Occipital lobe (tissue), 2 donors: Measurements from ENCODE around the gene CDHR5. TPM values are rescaled to one million over a fixed set of nuclear protein-coding genes. Genes with fewer than 3 reads are reported as not detected.
"Not testable (repeated sequence)": the region's sequence is repeated elsewhere in the genome, so short reads cannot be mapped to it uniquely, and the experiment has no call there.

Experiments used
- DNase-seq: peaks from one replicate; lab custom pipeline; 2025; lab: John Stamatoyannopoulos, UW
- total RNA-seq: library from RNA; depleted of rRNA; stranded (reverse); fragments of >200 nt; gene quantifications from one replicate; pipeline ENCODE4 v1.2.3, GENCODE V29; 2014

The CDHR5 gene
- total RNA-seq = not detected

GRCh38 chr11:624705-625635 is at the start of gene CDHR5:
TSS of gene CDHR5 (minus strand) at chr11:624955. CDS start at chr11:624902, 53 bp downstream.
- no peak for DNase-seq

GRCh38 chr11:674406-674805 is 49.7 kb upstream of the CDHR5 start:
- DNase-seq = no peak

GRCh38 chr11:673866-674265 is 49.1 kb upstream of the CDHR5 start:
- DNase-seq = no peak

- DNase-seq = no peak
These were observed 41.0 kb upstream of the CDHR5 start for GRCh38 chr11:665704-666281.

- DNase-seq = no peak
These were observed 40.4 kb upstream of the CDHR5 start for GRCh38 chr11:665062-665703.

- DNase-seq = no peak
These were observed 38.0 kb upstream of the CDHR5 start for GRCh38 chr11:662689-663274.

GRCh38 chr11:660681-661444 is 36.1 kb upstream of the CDHR5 start:
- DNase-seq = no peak

- DNase-seq = no peak
These were observed 35.5 kb upstream of the CDHR5 start for GRCh38 chr11:660281-660680.

- no peak for DNase-seq
These were observed 34.9 kb upstream of the CDHR5 start for GRCh38 chr11:659532-660085.

- DNase-seq = no peak
These were observed 33.0 kb upstream of the CDHR5 start for GRCh38 chr11:657691-658126.

GRCh38 chr11:656866-657265 is 32.1 kb upstream of the CDHR5 start:
- DNase-seq = no peak

GRCh38 chr11:656426-656825 is 31.7 kb upstream of the CDHR5 start:
- no peak for DNase-seq

- DNase-seq = no peak
These were observed 30.4 kb upstream of the CDHR5 start for GRCh38 chr11:655036-655726.

- DNase-seq = not testable (repeated sequence)
These were observed 29.7 kb upstream of the CDHR5 start for GRCh38 chr11:654444-654843.

- no peak for DNase-seq
These were observed 29.1 kb upstream of the CDHR5 start for GRCh38 chr11:653837-654236.

- DNase-seq = not testable (repeated sequence)
These were observed 28.4 kb upstream of the CDHR5 start for GRCh38 chr11:653136-653535.

- no peak for DNase-seq
These were observed 25.7 kb upstream of the CDHR5 start for GRCh38 chr11:650482-650881.

- not testable (repeated sequence) for DNase-seq
These were observed 23.0 kb upstream of the CDHR5 start for GRCh38 chr11:647672-648158.

- no peak for DNase-seq
These were observed 21.5 kb upstream of the CDHR5 start for GRCh38 chr11:646214-646613.

GRCh38 chr11:645536-645935 is 20.8 kb upstream of the CDHR5 start:
- no peak for DNase-seq
